HepG2 (cell line): ENCODE data around the gene CYP2W1. TPM values are rescaled to one million over a fixed set of nuclear protein-coding genes. Genes with fewer than 3 reads are reported as not detected.

Source experiments
- CEBPG ChIP-seq: IDR thresholded peaks from 2 replicates; pipeline ENCODE4 v1.6.1; 2016
- CTCF ChIP-seq: sonication (generic); formaldehyde crosslinking; IDR thresholded peaks from 2 replicates; pipeline ENCODE4 v1.5.0; 2020; ENCODE audit warnings: mild to moderate bottlenecking, missing genetic modification reagents, moderate library complexity
- EED ChIP-seq: sonication (generic); formaldehyde crosslinking; IDR thresholded peaks from 2 replicates; pipeline ENCODE4 v1.5.0; 2020; ENCODE audit warnings: mild to moderate bottlenecking, missing genetic modification reagents
- ELF1 ChIP-seq: sonication (generic); formaldehyde crosslinking; IDR thresholded peaks from 2 replicates; pipeline ENCODE4 v1.4.0; 2020; ENCODE audit warnings: missing genetic modification reagents
- GZF1 ChIP-seq: sonication (generic); formaldehyde crosslinking; IDR thresholded peaks from 2 replicates; pipeline ENCODE4 v1.5.1; 2020; ENCODE audit warnings: mild to moderate bottlenecking, missing genetic modification reagents
- HBP1 ChIP-seq: IDR thresholded peaks from 2 replicates; pipeline ENCODE4 v1.6.1; 2016; ENCODE audit warnings: low read depth, control low read depth
- MBNL3 ChIP-seq: fragments of 250-450 bp; sonication (Bioruptor Pico); conservative IDR thresholded peaks from 2 replicates; pipeline ENCODE4 v1.8.0; 2022; ENCODE audit warnings: mild to moderate bottlenecking, inconsistent platforms
- MLLT10 ChIP-seq: sonication (generic); formaldehyde crosslinking; IDR thresholded peaks from 2 replicates; pipeline ENCODE4 v1.4.0; 2020; ENCODE audit warnings: missing genetic modification reagents
- NFATC3 ChIP-seq: sonication (generic); formaldehyde crosslinking; IDR thresholded peaks from 2 replicates; pipeline ENCODE4 v1.5.1; 2020; ENCODE audit warnings: mild to moderate bottlenecking, missing genetic modification reagents
- NFRKB ChIP-seq: fragments of 450-650 bp; IDR thresholded peaks from 2 replicates; pipeline ENCODE4 v1.6.1; 2017
- NR3C1 ChIP-seq: sonication (generic); formaldehyde crosslinking; IDR thresholded peaks from 2 replicates; pipeline ENCODE4 v1.4.0; 2020; ENCODE audit warnings: missing genetic modification reagents
- YEATS2 ChIP-seq: sonication (generic); formaldehyde crosslinking; IDR thresholded peaks from 2 replicates; pipeline ENCODE4 v1.4.0; 2020; ENCODE audit warnings: missing genetic modification reagents, borderline replicate concordance
- ZBTB2 ChIP-seq: sonication (generic); formaldehyde crosslinking; IDR thresholded peaks from 2 replicates; pipeline ENCODE4 v1.8.0; 2022; ENCODE audit warnings: low read depth, missing genetic modification reagents
- ZMAT5 ChIP-seq: sonication (generic); formaldehyde crosslinking; IDR thresholded peaks from 2 replicates; pipeline ENCODE4 v1.5.0; 2020; ENCODE audit warnings: mild to moderate bottlenecking, low read depth, missing genetic modification reagents, borderline replicate concordance
- ZNF10 ChIP-seq: sonication (generic); formaldehyde crosslinking; IDR thresholded peaks from 2 replicates; pipeline ENCODE4 v1.4.0; 2020; ENCODE audit warnings: mild to moderate bottlenecking, low read depth, missing genetic modification reagents, borderline replicate concordance
- ZNF251 ChIP-seq: sonication (generic); formaldehyde crosslinking; IDR thresholded peaks from 2 replicates; pipeline ENCODE4 v1.9.0; 2021; ENCODE audit warnings: mild to moderate bottlenecking, missing genetic modification reagents
- ZNF546 ChIP-seq: sonication (generic); formaldehyde crosslinking; conservative IDR thresholded peaks from 2 replicates; pipeline ENCODE4 v1.8.1; 2023; ENCODE audit warnings: mild to moderate bottlenecking, missing genetic modification reagents
- ZNF775 ChIP-seq: sonication (generic); formaldehyde crosslinking; IDR thresholded peaks from 2 replicates; pipeline ENCODE4 v1.4.0; 2020; ENCODE audit warnings: missing genetic modification reagents, mild to moderate bottlenecking, moderate library complexity, borderline replicate concordance
- ZSCAN5A ChIP-seq: sonication (generic); formaldehyde crosslinking; IDR thresholded peaks from 2 replicates; pipeline ENCODE4 v1.8.0; 2022; ENCODE audit warnings: mild to moderate bottlenecking, missing genetic modification reagents, borderline replicate concordance
- polyA plus RNA-seq, 8 experiments: library from polyadenylated mRNA; depleted of rRNA in 3 of 8; stranded (reverse) in 7 of 8; unstranded in 1 of 8; fragments of >200 nt; fragmentation: Illumina TruSeq in 4 of 8; extraction: Trizol in 4 of 8; gene quantifications; 2 replicates each; pipeline versions ENCODE4 v1.2.1 to v1.2.3, GENCODE V29; 2011 to 2016; ENCODE audit warnings: low read depth in 4 of 8, missing spikeins in 1 of 8, mixed read lengths in 1 of 8; ENCODE audit not compliant: insufficient read depth in 1 of 8
- total RNA-seq, 5 experiments: library from RNA; depleted of rRNA; stranded (reverse); fragments of >200 nt; fragmentation: Illumina TruSeq; extraction: Trizol; gene quantifications; 2 replicates each; pipeline ENCODE4 v1.2.3, GENCODE V29; 2016; ENCODE audit warnings: low read depth in 1 of 5

The CYP2W1 gene
- total and polyA plus RNA-seq, 2 of the 13 experiments (the other 11 are each of a cell fraction or from before 2014, with no cell fraction given), result 19.5 to 31.7 TPM

- TF ChIP-seq ZSCAN5A (CRISPR knock-in tag), result no peak
- peak; percentile 23; the same call in 1 of the 2 replicates for TF ChIP-seq YEATS2 (CRISPR knock-in tag)
- peak; percentile 53; the same call in 1 of the 2 replicates for TF ChIP-seq EED (CRISPR knock-in tag)
- no peak for TF ChIP-seq ZBTB2 (CRISPR knock-in tag)
- no peak for TF ChIP-seq GZF1 (CRISPR knock-in tag)
- TF ChIP-seq ZNF251 (CRISPR knock-in tag), result no peak
- no peak for TF ChIP-seq HBP1 (CRISPR knock-in tag)
- no peak for TF ChIP-seq MBNL3 (CRISPR knock-in tag)
- TF ChIP-seq NFATC3 (CRISPR knock-in tag), result no peak
- no peak for TF ChIP-seq ZNF775 (CRISPR knock-in tag)
- TF ChIP-seq CEBPG (CRISPR knock-in tag), result no peak
- TF ChIP-seq ZMAT5, result no peak
- TF ChIP-seq ZNF10 (CRISPR knock-in tag), result no peak
- no peak for TF ChIP-seq NFRKB
- TF ChIP-seq CTCF (CRISPR knock-in tag), result 0 out of 2 replicates have a peak, but pooled peaks have one; percentile 9
- TF ChIP-seq MLLT10 (CRISPR knock-in tag), result no peak
- no peak for TF ChIP-seq ZNF546 (CRISPR knock-in tag)
- TF ChIP-seq ELF1 (CRISPR knock-in tag), result no peak
- TF ChIP-seq NR3C1 (CRISPR knock-in tag), result no peak
Measured at GRCh38 chr7:1015196-1016121, 32.5 kb downstream of the CYP2W1 start (continued).
